HepG2 (cell line): Measurements from ENCODE around the gene PRTN3. TPM values are rescaled to one million over a fixed set of nuclear protein-coding genes. Genes with fewer than 3 reads are reported as not detected.
A peak's percentile ranks its signal among the peaks of the same experiment; 100 is the strongest.

ENCODE experiments used
- ATAC-seq: fragments of 200-7000 bp; cut with Tn5 transposase; 3 replicates; pipeline ENCODE4 v1.9.1; 2020; ENCODE audit warnings: mild to moderate bottlenecking, moderate library complexity
- BruUV-seq: library from RNA; stranded (reverse); fragments of 400-500 nt; replicated peaks from 2 replicates; lab custom pipeline; 2021; lab: Mats Ljungman, UMichigan
- CTCF ChIA-PET: fragments of 300-600 bp; formaldehyde crosslinking; extraction: SDS; loops from one replicate; lab custom pipeline; 2021; ENCODE audit warnings: low total read pairs, inconsistent platforms, low intra/inter-chr PET ratio; lab: Yijun Ruan, JAX
- POLR2A ChIA-PET: fragments of 350-600 bp; sonication (Branson Sonifier 250); formaldehyde crosslinking; loops from one replicate; lab custom pipeline; 2020; ENCODE audit warnings: antibody characterized with exemption, inconsistent platforms; lab: Yijun Ruan, JAX
- DNase-seq: peaks from one replicate; pipeline ENCODE4 v3.0.0-alpha.2; 2015; ENCODE audit warnings: low spot score
- FAIRE-seq: peaks from 3 replicates; lab custom pipeline; 2011; peaks lifted over from hg19 to GRCh38; lab: Jason Lieb, UNC
- H2AFZ ChIP-seq: one replicate; pipeline ENCODE4 v1.6.1; 2011; ENCODE audit warnings: low read length, inconsistent platforms
- H3K27ac ChIP-seq: fragments of 300-600 bp; 3 replicates; pipeline ENCODE4 v1.8.0; 2011; ENCODE audit warnings: mixed run types, mild to moderate bottlenecking, mixed read lengths, low read length, inconsistent platforms; ENCODE audit not compliant: insufficient read depth; ENCODE audit errors: extremely low read length
- H3K27me3 ChIP-seq, 2 experiments: fragments of 200-600 bp in 1 of 2; 2 replicates in 1 of 2; 3 replicates in 1 of 2; pipeline versions ENCODE4 v1.6.0 to v1.8.0; 2011; ENCODE audit warnings: low read length in 2 of 2, mild to moderate bottlenecking in 2 of 2, moderate library complexity in 2 of 2, inconsistent platforms in 1 of 2; ENCODE audit not compliant: insufficient read depth in 2 of 2, control insufficient read depth in 1 of 2
- H3K36me3 ChIP-seq, 2 experiments: fragments of 200-600 bp in 1 of 2; replicated peaks in 1 of 2; 2 replicates in 1 of 2; 3 replicates in 1 of 2; pipeline versions ENCODE4 v1.5.1 to v1.8.0; 2011; ENCODE audit warnings: low read length in 2 of 2, inconsistent platforms in 1 of 2; ENCODE audit not compliant: insufficient read depth in 2 of 2, control insufficient read depth in 1 of 2
- H3K4me1 ChIP-seq: 2 replicates; pipeline ENCODE4 v1.5.1; 2012; ENCODE audit warnings: low read length, inconsistent platforms; ENCODE audit not compliant: insufficient read depth
- H3K4me2 ChIP-seq: 2 replicates; pipeline ENCODE4 v1.6.0; 2011; ENCODE audit warnings: low read depth, low read length, inconsistent platforms
- H3K4me3 ChIP-seq, 3 experiments: fragments of 200-600 bp in 1 of 3; sonication (generic), shearing (Covaris generic) in 1 of 3; replicated peaks in 1 of 3; 2 replicates each; pipeline ENCODE4 v1.5.1; 2011 to 2016; ENCODE audit warnings: low read length in 3 of 3, inconsistent platforms in 2 of 3, low read depth in 2 of 3, mild to moderate bottlenecking in 2 of 3, control low read depth in 1 of 3, mixed read lengths in 1 of 3; ENCODE audit not compliant: insufficient read depth in 1 of 3
- H3K79me2 ChIP-seq: one replicate; pipeline ENCODE4 v1.6.1; 2011; ENCODE audit warnings: low read length, inconsistent platforms; ENCODE audit not compliant: insufficient read depth
- H3K9ac ChIP-seq: 2 replicates; pipeline ENCODE4 v1.6.0; 2011; ENCODE audit warnings: mild to moderate bottlenecking, low read depth, low read length, inconsistent platforms; ENCODE audit not compliant: insufficient read depth
- H3K9me3 ChIP-seq: 2 replicates; pipeline ENCODE4 v1.5.1; 2012; ENCODE audit warnings: mild to moderate bottlenecking, low read length
- H4K20me1 ChIP-seq: 2 replicates; pipeline ENCODE4 v1.6.0; 2011; ENCODE audit warnings: inconsistent platforms, mild to moderate bottlenecking, low read length, moderate library complexity; ENCODE audit not compliant: insufficient read depth
- EP300 ChIP-seq, 3 experiments: sonication (generic) in 1 of 3; formaldehyde crosslinking in 1 of 3; IDR thresholded peaks; 2 replicates each; pipeline versions ENCODE4 v1.5.1 to v1.6.1; 2011 to 2020; ENCODE audit warnings: low read depth in 2 of 3, low read length in 2 of 3, borderline replicate concordance in 1 of 3, improper control_type of control experiment in 1 of 3, mild to moderate bottlenecking in 1 of 3, missing genetic modification reagents in 1 of 3, moderate library complexity in 1 of 3
- FOXK1 ChIP-seq: sonication (generic); formaldehyde crosslinking; IDR thresholded peaks from 2 replicates; pipeline ENCODE4 v1.4.0; 2020; ENCODE audit warnings: low read depth, missing genetic modification reagents, borderline replicate concordance
- PAX8 ChIP-seq: sonication (generic); formaldehyde crosslinking; IDR thresholded peaks from 2 replicates; pipeline ENCODE4 v1.8.0; 2022; ENCODE audit warnings: mild to moderate bottlenecking, missing genetic modification reagents, borderline replicate concordance
- TAF1 ChIP-seq: sonication (generic); formaldehyde crosslinking; IDR thresholded peaks from 2 replicates; pipeline ENCODE4 v1.4.0; 2020; ENCODE audit warnings: missing genetic modification reagents
- ZNF121 ChIP-seq: sonication (generic); formaldehyde crosslinking; IDR thresholded peaks from 2 replicates; pipeline ENCODE4 v1.5.0; 2020; ENCODE audit warnings: mild to moderate bottlenecking, missing genetic modification reagents
- ZNF235 ChIP-seq: sonication (generic); formaldehyde crosslinking; IDR thresholded peaks from 2 replicates; pipeline ENCODE4 v1.8.1; 2023; ENCODE audit warnings: mild to moderate bottlenecking, missing genetic modification reagents, borderline replicate concordance
- ZNF414 ChIP-seq: sonication (generic); formaldehyde crosslinking; IDR thresholded peaks from 2 replicates; pipeline ENCODE4 v1.5.0; 2020; ENCODE audit warnings: missing genetic modification reagents
- ZNF609 ChIP-seq: sonication (generic); formaldehyde crosslinking; IDR thresholded peaks from 2 replicates; pipeline ENCODE4 v1.4.0; 2020; ENCODE audit warnings: mild to moderate bottlenecking, missing genetic modification reagents, borderline replicate concordance
- ZNF770 ChIP-seq: sonication (generic); formaldehyde crosslinking; IDR thresholded peaks from 2 replicates; pipeline ENCODE4 v1.5.0; 2020; ENCODE audit warnings: mild to moderate bottlenecking, missing genetic modification reagents
- WGBS: methylation state at CpG from one replicate; pipeline ENCODE4 v1.1.6; 2017; ENCODE audit warnings: low lambda C conversion rate; 5-methylcytosine and 5-hydroxymethylcytosine counted together
- in situ Hi-C: cut with HindIII; loops from 2 replicates; pipeline ENCODE4 v1.10.0; 2017; ENCODE audit warnings: low pct_unique_long_range_greater_than_20kb; ENCODE audit not compliant: extremely low pct_ligation_motif_present
- intact Hi-C: fragments of 100-400 bp; cut with micrococcal nuclease; formaldehyde crosslinking; loops from one replicate; pipeline ENCODE4 v1.10.0; 2022; ENCODE audit not compliant: unreplicated experiment
- polyA plus RNA-seq, 8 experiments: library from polyadenylated mRNA; depleted of rRNA in 3 of 8; stranded (reverse) in 7 of 8; unstranded in 1 of 8; fragments of >200 nt; fragmentation: Illumina TruSeq in 4 of 8; extraction: Trizol in 4 of 8; gene quantifications; 2 replicates each; pipeline versions ENCODE4 v1.2.1 to v1.2.3, GENCODE V29; 2011 to 2016; ENCODE audit warnings: low read depth in 4 of 8, missing spikeins in 1 of 8, mixed read lengths in 1 of 8; ENCODE audit not compliant: insufficient read depth in 1 of 8
- total RNA-seq, 5 experiments: library from RNA; depleted of rRNA; stranded (reverse); fragments of >200 nt; fragmentation: Illumina TruSeq; extraction: Trizol; gene quantifications; 2 replicates each; pipeline ENCODE4 v1.2.3, GENCODE V29; 2016; ENCODE audit warnings: low read depth in 1 of 5

PRTN3 gene
- total and polyA plus RNA-seq, 2 of the 13 experiments (the other 11 are each of a cell fraction or from before 2014, with no cell fraction given) = not detected

GRCh38 chr19:825897-826644, 14.7 kb upstream of the PRTN3 start (continued):
- TF ChIP-seq FOXK1 (CRISPR knock-in tag) = no peak
- TF ChIP-seq ZNF770 (CRISPR knock-in tag) = peak; percentile 41; the same call in 1 of the 2 replicates
- peak; percentile 80 for TF ChIP-seq ZNF121 (CRISPR knock-in tag)
- TF ChIP-seq EP300 (IDR thresholded peaks at IDR 0.05; ENCODE audit: low read depth in 2 of 2, low read length in 2 of 2) = no peak
- TF ChIP-seq EP300 (CRISPR knock-in tag; IDR thresholded peaks at IDR 0.05; ENCODE audit: borderline replicate concordance) = no peak
- TF ChIP-seq TAF1 (CRISPR knock-in tag) = no peak

GRCh38 chr19:827314-827709, 13.5 kb upstream of the PRTN3 start:
- ChIA-PET POLR2A (no interaction called here), CTCF (no interaction called here)
- H3K4me1 ChIP-seq = peaks cover 19% of the 10 kb centered on the region
- H3K9ac ChIP-seq = no peak overlapping the region
- peaks cover 14 to 48% of the 10 kb centered on the region in 2 experiments for H3K27me3 ChIP-seq
- in situ Hi-C loops = no loop called here
- no peak overlapping the region for H3K4me3 ChIP-seq
- TF ChIP-seq ZNF609 (CRISPR knock-in tag) = no peak
- no peak for TF ChIP-seq ZNF235 (CRISPR knock-in tag)
- TF ChIP-seq PAX8 = no peak
- no peak for TF ChIP-seq ZNF414
- TF ChIP-seq, all 625 proteins: peak for 0
- Histone ChIP-seq H3K9me3 (no peaks in the 10 kb centered on the region), H3K27ac (no peak overlapping the region), H3K36me3 (no peaks in the 10 kb centered on the region), H2AFZ (no peak overlapping the region), H3K79me2 (no peaks in the 10 kb centered on the region), H3K4me2 (no peak overlapping the region), H4K20me1 (no peaks in the 10 kb centered on the region)
- ATAC-seq (no peak), FAIRE-seq (no peak), DNase-seq (no peak)
- intact Hi-C loops = no loop called here
- BruUV-seq = no TSS peak
- WGBS = 87% methylated on average over 10 of the region's 11 CpGs
